Liver (tissue), 9 donors: ENCODE results near the gene CGB7. TPM values are rescaled to one million over a fixed set of nuclear protein-coding genes. Genes with fewer than 3 reads are reported as not detected.
"Not testable (repeated sequence)": the region's sequence is repeated elsewhere in the genome, so short reads cannot be mapped to it uniquely, and the experiment has no call there.

Source experiments
- DNase-seq: peaks from one replicate; pipeline ENCODE4 v3.0.0-alpha.2; 2017; ENCODE audit warnings: low spot score
- H3K27ac ChIP-seq, 2 donors: one replicate each; pipeline ENCODE4 v1.7.0; 2013; ENCODE audit warnings: inconsistent platforms in 2 of 2, low read length in 2 of 2, control low read depth in 1 of 2, low read depth in 1 of 2, mild to moderate bottlenecking in 1 of 2
- H3K27me3 ChIP-seq, 4 donors: one replicate each; pipeline versions ENCODE4 v1.6.1 to v1.7.0; 2013; ENCODE audit warnings: low read length in 3 of 4, inconsistent platforms in 1 of 4, mild to moderate bottlenecking in 1 of 4, moderate library complexity in 1 of 4; ENCODE audit not compliant: control insufficient read depth in 4 of 4, insufficient read depth in 4 of 4
- H3K36me3 ChIP-seq, 4 donors: one replicate each; pipeline versions ENCODE4 v1.6.1 to v1.7.0; 2013; ENCODE audit warnings: low read length in 3 of 4, mild to moderate bottlenecking in 3 of 4, low read depth in 1 of 4, moderate library complexity in 1 of 4; ENCODE audit not compliant: control insufficient read depth in 4 of 4, insufficient read depth in 3 of 4
- H3K4me1 ChIP-seq, 4 donors: one replicate each; pipeline versions ENCODE4 v1.6.1 to v1.7.0; 2013; ENCODE audit warnings: low read length in 3 of 4, mild to moderate bottlenecking in 3 of 4, moderate library complexity in 1 of 4; ENCODE audit not compliant: control insufficient read depth in 4 of 4, insufficient read depth in 4 of 4
- H3K4me3 ChIP-seq, 3 donors: one replicate each; pipeline versions ENCODE4 v1.6.1 to v1.7.0; 2013; ENCODE audit warnings: low read length in 3 of 3, control low read depth in 1 of 3, low read depth in 1 of 3, mild to moderate bottlenecking in 1 of 3
- H3K9ac ChIP-seq, 2 donors: one replicate each; pipeline ENCODE4 v1.7.0; 2013; ENCODE audit warnings: low read length in 2 of 2, mild to moderate bottlenecking in 2 of 2, moderate library complexity in 2 of 2, control low read depth in 1 of 2, low read depth in 1 of 2
- H3K9me3 ChIP-seq, 4 donors: one replicate each; pipeline versions ENCODE4 v1.6.1 to v1.7.0; 2013; ENCODE audit warnings: low read length in 3 of 4; ENCODE audit not compliant: control insufficient read depth in 4 of 4
- NR2F2 ChIP-seq: IDR thresholded peaks from 2 replicates; pipeline ENCODE4 v1.6.1; 2016; ENCODE audit warnings: antibody characterized with exemption
- RXRA ChIP-seq, 2 donors: IDR thresholded peaks; 2 replicates each; pipeline ENCODE4 v1.6.1; 2017 to 2018; ENCODE audit warnings: antibody characterized with exemption in 2 of 2, mild to moderate bottlenecking in 1 of 2
- SP1 ChIP-seq: IDR thresholded peaks from 2 replicates; pipeline ENCODE4 v1.6.1; 2018; ENCODE audit warnings: antibody characterized with exemption, mild to moderate bottlenecking
- WGBS: extraction: QIAGEN DNeasy Blood & Tissue Kit; methylation state at CpG from one replicate; pipeline ENCODE4 v1.1.7; 2013; 5-methylcytosine and 5-hydroxymethylcytosine counted together
- polyA plus RNA-seq, 2 donors: library from polyadenylated mRNA; stranded (reverse) in 1 of 2; unstranded in 1 of 2; fragments of 200-250 nt in 1 of 2; fragments of >200 nt in 1 of 2; fragmentation: Nextera tagmentation in 1 of 2; extraction: Ambion mirVana in 1 of 2; gene quantifications; one replicate each; pipeline versions ENCODE4 v1.2.1 to v1.2.3, GENCODE V29; 2013 to 2015
- total RNA-seq, 2 donors: library from RNA; depleted of rRNA; stranded (reverse); fragments of >200 nt; gene quantifications; one replicate each; pipeline ENCODE4 v1.2.3, GENCODE V29; 2014
- TF ChIP-seq, protein P1 (sequence below): IDR thresholded peaks from 2 replicates; pipeline ENCODE4 v1.6.1; 2016; ENCODE audit warnings: antibody characterized with exemption
- donor health status: healthy.
- donor health status: healthy.
- donor health status: healthy.
- donor health status: healthy.
- donor health status: healthy.

CGB7 gene
- total and polyA plus RNA-seq, 4 donors = not detected

DNA sequence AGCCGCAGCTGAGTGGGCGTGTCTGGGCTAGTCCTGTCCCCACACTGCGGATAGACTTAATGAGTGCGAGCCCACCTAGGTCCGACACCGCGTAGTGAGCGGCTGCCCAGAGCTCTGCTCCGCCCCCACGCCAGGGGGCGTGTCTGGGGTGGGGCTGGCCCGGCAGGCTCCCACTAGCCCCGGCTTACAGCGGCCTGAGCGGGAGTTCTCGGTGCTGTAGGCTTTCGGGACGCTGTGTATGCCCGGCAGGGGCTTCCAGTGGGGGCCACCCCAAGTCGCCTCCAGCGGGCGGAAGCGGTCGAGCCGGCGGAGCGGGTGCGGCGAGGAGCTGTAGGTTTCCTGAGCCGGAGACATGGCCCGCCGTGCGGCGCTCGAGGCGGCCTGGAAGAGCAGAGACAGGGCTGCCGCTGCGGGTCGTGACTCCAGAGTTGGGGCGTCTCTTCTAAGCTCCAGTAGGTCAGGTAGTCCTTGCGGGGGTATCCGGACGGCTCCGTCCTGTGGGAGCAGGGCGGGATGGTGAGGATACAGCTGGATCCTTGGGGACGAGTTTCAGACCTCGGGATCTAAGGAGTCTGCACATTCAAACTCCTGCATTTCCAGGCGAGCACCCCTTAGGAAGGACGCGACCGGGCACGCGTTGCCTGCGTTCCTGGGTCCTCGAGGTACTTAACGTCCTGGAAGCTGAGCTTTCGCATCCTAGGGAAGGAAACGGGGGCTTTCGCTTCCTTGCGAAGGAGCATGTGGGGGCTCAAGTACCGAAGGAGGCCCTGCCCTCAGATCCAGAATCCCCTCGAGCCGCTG lies 1.2 kb downstream of the CGB7 start:
- H3K9me3 ChIP-seq = no peaks in the 10 kb centered on the region
- H3K9ac ChIP-seq = no peak overlapping the region
- H3K4me1 ChIP-seq = peaks cover 0 to 22% (median 12%) of the 10 kb centered on the region in 4 donors
- peak; percentile 65 for DNase-seq
- H3K27me3 ChIP-seq = no peaks in the 10 kb centered on the region
- H3K27ac ChIP-seq = no peak overlapping the region
- peak overlapping the region; percentile 59 to 61 (median 59) for H3K4me3 ChIP-seq
- 2% methylated on average over 63 of the region's 63 CpGs for WGBS
- TF ChIP-seq NR2F2 (no peak), SP1 (no peak), RXRA (IDR thresholded peaks at IDR 0.05) (no peak)
- TF ChIP-seq, protein P1, sequence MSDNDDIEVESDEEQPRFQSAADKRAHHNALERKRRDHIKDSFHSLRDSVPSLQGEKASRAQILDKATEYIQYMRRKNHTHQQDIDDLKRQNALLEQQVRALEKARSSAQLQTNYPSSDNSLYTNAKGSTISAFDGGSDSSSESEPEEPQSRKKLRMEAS = no peak
- H3K36me3 ChIP-seq = no peaks in the 10 kb centered on the region

DNA sequence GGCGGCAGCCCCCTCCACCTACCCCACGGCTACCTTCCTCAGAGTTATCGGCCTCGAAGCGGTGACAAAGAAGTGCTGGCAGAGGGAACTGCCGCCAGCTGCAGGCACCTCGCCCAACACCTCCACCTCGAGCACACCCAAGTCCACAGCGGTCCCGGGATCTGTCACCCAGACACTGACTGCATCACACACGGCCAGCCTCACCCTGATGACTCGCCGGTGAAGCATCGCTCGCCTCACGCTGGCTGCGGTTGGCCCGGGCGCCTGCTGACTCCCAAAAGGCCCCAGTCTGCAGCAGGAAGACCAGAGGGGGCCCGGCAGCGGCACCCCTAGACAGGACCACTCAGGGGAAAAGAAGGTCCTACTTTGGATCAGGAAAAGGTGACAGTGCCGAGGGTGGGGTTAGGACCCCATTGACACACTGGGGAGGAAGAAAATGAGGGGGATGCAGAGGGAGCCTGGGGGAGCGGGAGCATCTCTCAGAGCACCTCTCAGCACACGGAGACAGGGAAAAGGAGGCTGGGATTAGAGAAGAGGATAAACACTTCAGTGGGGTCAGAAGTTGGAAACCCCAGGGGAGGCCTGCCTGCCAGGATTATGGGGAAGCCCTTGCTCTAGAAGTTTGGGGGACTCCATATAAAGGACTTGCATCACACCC lies 7.0 kb downstream of the CGB7 start:
- not testable (repeated sequence) for H3K4me1 ChIP-seq, H3K9me3 ChIP-seq, H3K4me3 ChIP-seq, H3K27me3 ChIP-seq, H3K36me3 ChIP-seq, DNase-seq, H3K9ac ChIP-seq, H3K27ac ChIP-seq
- 78% methylated on average over 24 of the region's 24 CpGs for WGBS

DNA sequence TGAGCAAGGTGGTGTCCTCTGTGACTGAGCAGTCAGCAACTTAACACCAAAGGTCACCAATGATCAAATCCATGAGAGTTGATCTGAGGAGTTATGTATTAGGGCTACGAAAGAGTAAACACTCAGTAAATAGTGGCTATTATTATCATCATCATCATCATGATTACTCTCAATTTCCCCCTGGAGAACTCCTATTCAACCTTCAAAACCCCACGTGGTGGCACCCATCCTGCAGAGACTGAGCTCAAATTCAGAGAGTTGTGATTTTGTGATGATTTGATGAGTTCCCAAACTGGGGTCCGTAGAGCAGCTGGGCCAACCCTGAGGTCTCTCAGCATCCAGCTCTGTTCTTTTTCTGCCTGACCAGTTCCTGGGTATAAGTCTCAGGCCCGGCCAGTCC lies 7.7 kb downstream of the CGB7 start:
- not testable (repeated sequence) for H3K27me3 ChIP-seq, H3K9ac ChIP-seq, H3K4me1 ChIP-seq, H3K4me3 ChIP-seq, H3K36me3 ChIP-seq, H3K27ac ChIP-seq, H3K9me3 ChIP-seq, DNase-seq
- 80% methylated on average over 3 of the region's 4 CpGs for WGBS

DNA sequence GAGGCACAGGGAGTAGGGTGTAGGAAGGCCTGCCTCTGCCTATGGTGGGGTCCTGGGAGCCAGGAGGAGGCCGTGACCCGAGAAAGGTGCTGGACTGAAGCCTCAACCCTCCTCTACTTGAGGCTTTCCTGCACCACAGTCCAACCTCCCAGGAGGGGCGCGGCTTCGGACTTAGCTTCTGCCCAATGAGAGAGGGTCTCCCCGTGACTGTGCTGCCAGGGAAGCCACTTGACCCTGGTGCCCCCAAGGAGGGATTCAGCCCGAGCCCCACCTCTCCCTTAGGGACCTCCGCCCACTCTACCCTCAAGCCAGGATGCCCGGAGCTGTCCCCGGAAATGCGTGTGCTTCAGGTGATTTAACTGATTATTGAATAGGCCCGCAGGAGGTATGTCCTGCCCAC lies 8.5 kb downstream of the CGB7 start, which contains the start of gene CGB8:
TSS of gene CGB8 (minus strand) at position 101 of the 400 bp plus-strand sequence. CDS start 372 bp downstream, outside the sequence.
- WGBS = 73% methylated on average over 12 of the region's 12 CpGs
- H3K9me3 ChIP-seq, DNase-seq: not testable (repeated sequence)

DNA sequence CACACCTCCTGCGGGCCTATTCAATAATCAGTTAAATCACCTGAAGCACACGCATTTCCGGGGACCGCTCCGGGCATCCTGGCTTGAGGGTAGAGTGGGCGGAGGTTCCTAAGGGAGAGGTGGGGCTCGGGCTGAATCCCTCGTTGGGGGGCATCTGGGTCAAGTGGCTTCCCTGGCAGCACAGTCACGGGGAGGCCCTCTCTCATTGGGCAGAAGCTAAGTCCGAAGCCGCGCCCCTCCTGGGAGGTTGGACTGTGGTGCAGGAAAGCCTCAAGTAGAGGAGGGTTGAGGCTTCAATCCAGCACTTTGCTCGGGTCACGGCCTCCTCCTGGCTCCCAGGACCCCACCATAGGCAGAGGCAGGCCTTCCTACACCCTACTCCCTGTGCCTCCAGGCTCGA lies 14.0 kb downstream of the CGB7 start, which contains the start of gene CGB5:
TSS of gene CGB5 (plus strand) at position 301 of the 400 bp plus-strand sequence. CDS start 362 bp downstream, outside the sequence.
- WGBS = 73% methylated on average over 15 of the region's 15 CpGs
- H3K9ac ChIP-seq, H3K27me3 ChIP-seq, DNase-seq, H3K27ac ChIP-seq, H3K9me3 ChIP-seq, H3K4me1 ChIP-seq, H3K4me3 ChIP-seq, H3K36me3 ChIP-seq: not testable (repeated sequence)

More for the DNA sequence above, 8.5 kb downstream of the CGB7 start, which contains the start of gene CGB8:
- not testable (repeated sequence) for H3K36me3 ChIP-seq, H3K27me3 ChIP-seq, H3K4me3 ChIP-seq, H3K9ac ChIP-seq, H3K27ac ChIP-seq, H3K4me1 ChIP-seq

DNA sequence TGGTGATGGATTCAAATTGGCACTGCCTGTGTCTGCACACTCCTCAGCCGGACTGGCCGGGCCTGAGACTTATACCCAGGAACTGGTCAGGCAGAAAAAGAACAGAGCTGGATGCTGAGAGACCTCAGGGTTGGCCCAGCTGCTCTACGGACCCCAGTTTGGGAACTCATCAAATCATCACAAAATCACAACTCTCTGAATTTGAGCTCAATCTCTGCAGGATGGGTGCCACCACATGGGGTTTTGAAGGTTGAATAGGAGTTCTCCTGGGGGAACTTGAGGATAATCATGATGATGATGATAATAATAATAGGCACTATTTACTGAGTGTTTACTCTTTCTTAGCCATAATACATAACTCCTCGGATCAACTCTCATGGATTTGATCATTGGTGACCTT lies 14.9 kb downstream of the CGB7 start:
- H3K4me3 ChIP-seq, H3K27ac ChIP-seq, H3K4me1 ChIP-seq, H3K36me3 ChIP-seq, H3K27me3 ChIP-seq, H3K9me3 ChIP-seq, H3K9ac ChIP-seq, DNase-seq: not testable (repeated sequence)
- WGBS = 94% methylated on average over 4 of the region's 4 CpGs
